Prostate gland (tissue), 2 donors: ENCODE measurements around the gene PIGK.
"Not testable (repeated sequence)": the region's sequence is repeated elsewhere in the genome, so short reads cannot be mapped to it uniquely, and the experiment has no call there.

ENCODE experiments used
- POLR2A ChIP-seq: fragments of 450-650 bp; IDR thresholded peaks from one replicate; pipeline ENCODE4 v1.6.1; 2016; ENCODE audit warnings: antibody characterized with exemption, mild to moderate bottlenecking
- TF ChIP-seq, protein P1 (sequence below), 4 experiments: fragments of 200-600 bp in 2 of 4; fragments of 450-650 bp in 2 of 4; sonication (generic) in 2 of 4; IDR thresholded peaks; 1 replicate in 3 of 4; 2 replicates in 1 of 4; pipeline ENCODE4 v1.5.1; 2016 to 2019; ENCODE audit warnings: antibody characterized with exemption in 4 of 4, mild to moderate bottlenecking in 2 of 4, moderate library complexity in 2 of 4

DNA sequence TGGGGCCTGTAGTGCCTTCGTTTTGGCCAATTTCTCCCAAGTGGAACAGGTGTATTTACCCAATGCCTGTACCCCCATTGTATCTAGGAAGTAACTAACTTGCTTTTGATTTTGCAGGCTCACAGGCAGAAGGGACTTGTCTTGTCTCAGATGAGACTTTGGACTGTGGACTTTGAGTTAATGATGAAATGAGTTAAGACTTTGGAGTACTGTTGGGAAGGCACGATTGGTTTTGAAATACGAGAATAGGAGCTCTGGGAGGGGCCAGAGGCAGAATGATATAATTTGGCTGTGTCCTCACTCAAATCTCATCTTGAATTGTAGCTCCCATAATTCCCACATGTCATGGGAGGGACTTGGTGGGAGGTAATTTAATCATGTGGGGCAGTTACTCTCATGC, 59.5 kb downstream of the PIGK start:
- TF ChIP-seq, protein P1, sequence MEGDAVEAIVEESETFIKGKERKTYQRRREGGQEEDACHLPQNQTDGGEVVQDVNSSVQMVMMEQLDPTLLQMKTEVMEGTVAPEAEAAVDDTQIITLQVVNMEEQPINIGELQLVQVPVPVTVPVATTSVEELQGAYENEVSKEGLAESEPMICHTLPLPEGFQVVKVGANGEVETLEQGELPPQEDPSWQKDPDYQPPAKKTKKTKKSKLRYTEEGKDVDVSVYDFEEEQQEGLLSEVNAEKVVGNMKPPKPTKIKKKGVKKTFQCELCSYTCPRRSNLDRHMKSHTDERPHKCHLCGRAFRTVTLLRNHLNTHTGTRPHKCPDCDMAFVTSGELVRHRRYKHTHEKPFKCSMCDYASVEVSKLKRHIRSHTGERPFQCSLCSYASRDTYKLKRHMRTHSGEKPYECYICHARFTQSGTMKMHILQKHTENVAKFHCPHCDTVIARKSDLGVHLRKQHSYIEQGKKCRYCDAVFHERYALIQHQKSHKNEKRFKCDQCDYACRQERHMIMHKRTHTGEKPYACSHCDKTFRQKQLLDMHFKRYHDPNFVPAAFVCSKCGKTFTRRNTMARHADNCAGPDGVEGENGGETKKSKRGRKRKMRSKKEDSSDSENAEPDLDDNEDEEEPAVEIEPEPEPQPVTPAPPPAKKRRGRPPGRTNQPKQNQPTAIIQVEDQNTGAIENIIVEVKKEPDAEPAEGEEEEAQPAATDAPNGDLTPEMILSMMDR (IDR thresholded peaks at IDR 0.05): not testable (repeated sequence)
- TF ChIP-seq POLR2A: not testable (repeated sequence)
